HFFc6 (cell line): ENCODE results near the gene GAST. TPM values are rescaled to one million over a fixed set of nuclear protein-coding genes. Genes with fewer than 3 reads are reported as not detected.

ENCODE experiments used
- DNase-seq: peaks from one replicate; pipeline ENCODE4 v3.0.0-alpha.2; 2018
- H3K27ac Mint-ChIP-seq: 2 replicates; pipeline ENCODE4 v1.8.0; 2020; ENCODE audit warnings: mild to moderate bottlenecking, mixed read lengths
- H3K27me3 Mint-ChIP-seq: 2 replicates; pipeline ENCODE4 v1.8.0; 2021; ENCODE audit warnings: mild to moderate bottlenecking, moderate library complexity, mixed read lengths; ENCODE audit not compliant: insufficient read depth
- H3K36me3 Mint-ChIP-seq: 2 replicates; pipeline ENCODE4 v1.8.0; 2021; ENCODE audit warnings: low read depth, mixed read lengths
- H3K4me1 Mint-ChIP-seq: 2 replicates; pipeline ENCODE4 v1.8.0; 2020; ENCODE audit warnings: low read depth, mixed read lengths
- H3K4me3 Mint-ChIP-seq: 2 replicates; pipeline ENCODE4 v1.8.0; 2020; ENCODE audit warnings: mild to moderate bottlenecking, moderate library complexity, mixed read lengths
- H3K9me3 Mint-ChIP-seq: 2 replicates; pipeline ENCODE4 v1.8.0; 2020; ENCODE audit warnings: mild to moderate bottlenecking, mixed read lengths
- total RNA-seq, 6 experiments: library from RNA; stranded (reverse); fragmentation: NEBNext Ultra II Directional; extraction: Animal tissue kit (Norgen Biotek cat#: 25700); gene quantifications; 2 replicates in 1 of 6; 3 replicates in 5 of 6; pipeline ENCODE4 v1.2.3, GENCODE V29; 2021
- TF ChIP-seq, protein P1 (sequence below): fragments of 200-600 bp; sonication (generic); IDR thresholded peaks from 2 replicates; pipeline ENCODE4 v1.5.0; 2021; ENCODE audit warnings: antibody characterized with exemption, mild to moderate bottlenecking

Gene GAST
- total RNA-seq, 6 experiments from 2014 or later = not detected

DNA sequence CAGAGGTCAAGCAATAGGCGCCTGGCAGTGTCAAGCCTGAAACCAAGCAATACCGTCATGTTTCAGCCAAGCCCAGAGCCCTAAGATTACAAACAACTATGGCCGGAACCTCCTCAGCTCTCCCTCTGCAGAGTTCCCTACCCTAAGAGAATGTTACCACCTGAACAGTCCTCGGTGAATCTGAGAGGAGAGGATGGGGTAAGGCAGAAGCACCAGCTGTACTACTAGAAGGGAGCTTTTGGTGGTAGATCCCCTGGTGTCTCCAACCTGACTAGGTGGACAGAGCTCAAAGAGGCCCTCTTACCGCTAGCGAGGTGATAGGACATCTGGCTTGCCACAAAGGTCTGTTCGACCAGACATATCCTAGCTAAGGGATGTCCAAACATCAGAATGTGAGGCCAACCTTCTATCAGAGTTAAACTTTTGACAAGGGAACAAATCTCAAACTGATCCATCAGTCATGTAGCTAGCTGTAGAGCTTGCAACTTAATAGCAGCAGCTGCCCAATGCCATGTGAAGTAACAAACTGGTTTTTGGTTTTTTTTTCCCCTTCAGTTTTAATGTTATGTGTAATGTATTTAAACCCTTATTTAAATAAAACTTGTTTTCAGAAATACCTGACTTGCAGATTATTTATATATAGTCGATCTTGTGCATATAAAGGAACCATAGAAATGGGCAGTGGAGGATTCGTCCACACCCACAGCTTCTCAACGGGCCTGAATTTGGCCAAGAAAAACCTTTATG, 20.9 kb upstream of the GAST start:
- Mint-ChIP-seq H3K27me3 (peaks cover 45% of the 10 kb centered on the region), H3K36me3 (peaks cover 45% of the 10 kb centered on the region), H3K27ac (peak overlapping the region; percentile 99), H3K4me3 (peak overlapping the region; percentile 95), H3K4me1 (peaks cover 44% of the 10 kb centered on the region), H3K9me3 (peaks cover 11% of the 10 kb centered on the region)
- DNase-seq = no peak
- TF ChIP-seq, protein P1, sequence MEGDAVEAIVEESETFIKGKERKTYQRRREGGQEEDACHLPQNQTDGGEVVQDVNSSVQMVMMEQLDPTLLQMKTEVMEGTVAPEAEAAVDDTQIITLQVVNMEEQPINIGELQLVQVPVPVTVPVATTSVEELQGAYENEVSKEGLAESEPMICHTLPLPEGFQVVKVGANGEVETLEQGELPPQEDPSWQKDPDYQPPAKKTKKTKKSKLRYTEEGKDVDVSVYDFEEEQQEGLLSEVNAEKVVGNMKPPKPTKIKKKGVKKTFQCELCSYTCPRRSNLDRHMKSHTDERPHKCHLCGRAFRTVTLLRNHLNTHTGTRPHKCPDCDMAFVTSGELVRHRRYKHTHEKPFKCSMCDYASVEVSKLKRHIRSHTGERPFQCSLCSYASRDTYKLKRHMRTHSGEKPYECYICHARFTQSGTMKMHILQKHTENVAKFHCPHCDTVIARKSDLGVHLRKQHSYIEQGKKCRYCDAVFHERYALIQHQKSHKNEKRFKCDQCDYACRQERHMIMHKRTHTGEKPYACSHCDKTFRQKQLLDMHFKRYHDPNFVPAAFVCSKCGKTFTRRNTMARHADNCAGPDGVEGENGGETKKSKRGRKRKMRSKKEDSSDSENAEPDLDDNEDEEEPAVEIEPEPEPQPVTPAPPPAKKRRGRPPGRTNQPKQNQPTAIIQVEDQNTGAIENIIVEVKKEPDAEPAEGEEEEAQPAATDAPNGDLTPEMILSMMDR = no peak

DNA sequence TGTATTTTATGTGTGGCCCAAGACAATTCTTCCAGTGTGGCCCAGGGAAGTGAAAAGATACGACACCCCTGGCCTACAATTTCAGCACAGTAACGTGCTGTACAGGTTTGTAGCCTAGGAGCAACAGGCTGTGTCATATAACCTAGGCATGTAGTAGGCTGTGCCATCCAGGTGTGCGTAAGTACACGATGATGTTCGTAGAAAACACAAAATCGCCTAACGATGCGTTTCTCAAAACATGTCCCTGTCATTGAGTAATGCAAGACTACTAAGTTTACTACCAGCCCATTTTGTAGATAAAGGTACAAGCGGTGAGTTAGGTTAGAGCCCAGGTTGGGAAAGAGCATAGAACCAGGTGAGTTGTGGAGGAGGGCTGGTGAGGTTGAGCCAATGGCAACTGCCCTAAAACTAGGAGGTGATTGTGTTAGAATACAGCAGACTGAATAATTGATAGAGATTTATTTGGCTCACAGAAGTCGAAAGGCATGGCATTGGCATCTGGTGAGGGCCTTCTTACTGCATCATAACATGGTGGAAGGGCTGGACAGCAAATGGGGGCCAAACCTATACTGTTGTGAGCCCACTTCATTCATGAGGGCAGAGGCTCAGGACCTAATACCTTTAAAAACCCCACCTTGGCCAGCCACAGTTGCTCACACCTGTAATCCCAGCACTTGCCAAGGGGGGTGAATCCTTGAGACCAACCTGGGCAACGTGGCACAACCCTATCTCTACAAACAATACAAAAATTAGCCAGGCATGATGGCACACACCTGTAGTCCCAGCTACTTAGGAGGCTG, 19.2 kb upstream of the GAST start:
- Mint-ChIP-seq H3K36me3 (peaks cover 45% of the 10 kb centered on the region), H3K9me3 (peaks cover 10% of the 10 kb centered on the region), H3K4me1 (peaks cover 40% of the 10 kb centered on the region), H3K27ac (peak overlapping the region; percentile 99), H3K4me3 (peak overlapping the region; percentile 95), H3K27me3 (peaks cover 45% of the 10 kb centered on the region)
- TF ChIP-seq, protein P1 = 0 out of 2 replicates have a peak, but pooled peaks have one; percentile 19
- DNase-seq = no peak

DNA sequence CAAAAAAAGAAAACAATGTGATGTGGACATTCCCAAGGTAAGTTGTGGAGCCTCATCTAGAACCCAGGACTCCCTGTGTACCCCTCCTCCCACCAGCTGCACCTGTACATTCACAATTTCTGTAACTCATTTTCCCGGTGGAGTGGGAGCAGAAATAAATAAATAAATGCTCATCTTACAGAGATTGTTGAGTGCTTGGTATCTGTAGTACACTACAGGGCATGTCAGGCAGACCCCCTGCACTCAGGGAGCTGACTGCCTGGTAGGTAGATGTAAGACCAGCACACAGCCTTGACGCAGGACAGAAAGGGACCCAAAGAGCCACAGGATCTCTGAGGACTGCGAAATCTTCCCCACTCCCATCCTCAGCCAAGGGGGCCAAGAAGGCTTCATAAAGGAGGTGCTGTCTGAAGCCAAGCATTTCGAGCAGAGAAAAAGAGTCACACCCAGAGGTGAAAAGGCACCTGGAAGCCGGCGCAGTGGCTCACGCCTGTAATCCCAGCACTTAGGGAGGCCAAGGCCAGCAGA, 16.9 kb upstream of the GAST start:
- Mint-ChIP-seq H3K27ac (peak overlapping the region; percentile 55), H3K27me3 (peaks cover 31% of the 10 kb centered on the region), H3K36me3 (peaks cover 33% of the 10 kb centered on the region), H3K9me3 (no peaks in the 10 kb centered on the region), H3K4me3 (no peak overlapping the region), H3K4me1 (peaks cover 30% of the 10 kb centered on the region)
- no peak for DNase-seq
- TF ChIP-seq, protein P1 = no peak

DNA sequence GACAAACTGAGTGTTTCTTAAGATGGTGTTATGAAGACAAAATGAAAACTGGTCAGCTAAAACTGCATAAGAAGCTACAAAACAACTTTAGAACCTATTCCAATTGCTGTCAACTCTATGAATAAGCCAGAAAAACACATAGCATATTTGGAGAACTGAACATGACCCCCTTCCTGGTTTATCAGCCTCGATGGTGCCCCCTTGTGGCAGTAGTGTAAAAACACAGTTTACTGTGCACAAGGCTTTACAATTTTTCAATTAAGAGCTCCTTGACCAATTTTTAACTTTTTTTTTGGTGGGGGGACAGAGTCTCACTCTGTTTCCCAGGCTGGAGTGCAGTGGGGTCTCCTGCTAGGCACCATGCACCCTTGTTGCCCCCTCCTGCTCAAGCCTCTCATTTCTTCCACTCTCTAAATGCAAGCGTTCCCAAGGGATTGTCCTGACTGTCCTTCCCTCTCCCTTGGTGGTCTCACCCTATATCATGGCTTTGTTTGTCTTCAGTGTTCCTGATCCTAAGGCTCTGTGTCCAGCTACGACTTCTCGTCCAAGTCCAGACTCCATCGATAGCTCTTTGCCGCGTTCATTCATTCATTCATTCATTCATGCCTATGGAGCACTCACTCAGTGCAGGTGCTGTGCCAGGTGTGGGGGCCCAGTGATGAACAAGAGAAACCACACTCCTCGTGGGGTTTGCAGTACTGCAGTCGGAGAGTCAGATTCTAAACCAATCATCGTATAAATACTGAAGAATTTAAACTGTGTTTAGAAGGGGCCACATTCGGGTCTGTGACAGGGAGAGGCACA, 16.0 kb upstream of the GAST start:
- Mint-ChIP-seq H3K4me1 (peaks cover 21% of the 10 kb centered on the region), H3K36me3 (peaks cover 24% of the 10 kb centered on the region), H3K9me3 (no peaks in the 10 kb centered on the region), H3K27me3 (peaks cover 31% of the 10 kb centered on the region), H3K27ac (peak overlapping the region; percentile 4; the same call in 1 of the 2 replicates), H3K4me3 (no peak overlapping the region)
- DNase-seq = peak; percentile 81
- TF ChIP-seq, protein P1 = peak; percentile 94
